Vagina (tissue), 2 donors: ENCODE data around the gene CARD14.

Source experiments
- CTCF ChIP-seq, 3 experiments: fragments of 450-650 bp in 2 of 3; fragments of 200-600 bp in 1 of 3; sonication (generic) in 1 of 3; IDR thresholded peaks; one replicate each; pipeline ENCODE4 v1.5.1; 2017 to 2019; ENCODE audit warnings: antibody characterized with exemption in 3 of 3, mild to moderate bottlenecking in 2 of 3, moderate library complexity in 2 of 3
- POLR2A ChIP-seq, 2 donors: fragments of 450-650 bp; IDR thresholded peaks; one replicate each; pipeline ENCODE4 v1.6.1; 2017; ENCODE audit warnings: antibody characterized with exemption in 2 of 2, mild to moderate bottlenecking in 2 of 2, moderate library complexity in 2 of 2

GRCh38 chr17:80204626-80205468 lies 35.0 kb downstream of the CARD14 start:
- TF ChIP-seq CTCF (IDR thresholded peaks at IDR 0.05), result no peak
- TF ChIP-seq POLR2A (IDR thresholded peaks at IDR 0.05), result no peak
